ENCODE data around the gene TOPORS. TPM values are rescaled to one million over a fixed set of nuclear protein-coding genes. Genes with fewer than 3 reads are reported as not detected.
A peak's percentile ranks its signal among the peaks of the same experiment; 100 is the strongest.
"Not testable (repeated sequence)": the region's sequence is repeated elsewhere in the genome, so short reads cannot be mapped to it uniquely, and the experiment has no call there.

Gene TOPORS
- polyA plus RNA-seq, 1 donor: 20.3 TPM

DNA sequence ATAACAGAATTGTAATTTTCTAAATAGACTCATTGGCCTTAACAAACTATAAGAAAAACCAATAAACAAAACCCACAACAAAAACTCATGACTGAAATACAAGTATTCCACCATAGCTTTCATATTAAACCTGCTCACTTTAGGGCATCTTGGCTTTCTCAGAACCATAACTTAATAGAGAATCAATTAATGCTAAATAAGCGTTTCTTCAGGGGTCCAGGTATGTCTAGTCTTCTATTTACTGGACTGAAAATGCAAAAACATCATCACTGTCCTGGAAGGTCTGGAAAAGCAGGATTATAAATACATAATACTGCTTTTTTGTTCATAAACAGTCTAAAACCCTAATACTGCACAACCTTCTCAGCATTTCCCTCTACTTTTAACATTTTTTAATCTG lies 6.5 kb downstream of the TOPORS start:
- peaks cover 5% of the 10 kb centered on the region for H3K4me1 ChIP-seq (ENCODE audit: control insufficient read depth, insufficient read depth, low read length)
- DNase-seq: no peak
- no peaks in the 10 kb centered on the region for H3K27me3 ChIP-seq (ENCODE audit: control insufficient read depth, insufficient read depth, low read length)
- H3K27ac ChIP-seq (ENCODE audit: low read length): no peak overlapping the region
- H3K4me3 ChIP-seq (ENCODE audit: low read length): no peak overlapping the region
- 100% methylated on average over 1 of the region's 1 CpG for WGBS (ENCODE audit: insufficient coverage, low lambda C conversion rate)
- H3K36me3 ChIP-seq (ENCODE audit: control insufficient read depth, insufficient read depth, low read length): peaks cover 29% of the 10 kb centered on the region
- no peaks in the 10 kb centered on the region for H3K9me3 ChIP-seq (ENCODE audit: control insufficient read depth, low read depth, low read length)

- no peaks in the 10 kb centered on the region for H3K9me3 ChIP-seq (ENCODE audit: control insufficient read depth, low read depth, low read length)
- no CpG with 5 or more reads among the region's 4 CpGs for WGBS (ENCODE audit: insufficient coverage, low lambda C conversion rate)
- peaks cover 27% of the 10 kb centered on the region for H3K36me3 ChIP-seq (ENCODE audit: control insufficient read depth, insufficient read depth, low read length)
- no peak overlapping the region for H3K4me3 ChIP-seq (ENCODE audit: low read length)
- no peaks in the 10 kb centered on the region for H3K4me1 ChIP-seq (ENCODE audit: control insufficient read depth, insufficient read depth, low read length)
- no peak for DNase-seq
- no peaks in the 10 kb centered on the region for H3K27me3 ChIP-seq (ENCODE audit: control insufficient read depth, insufficient read depth, low read length)
- H3K27ac ChIP-seq (ENCODE audit: low read length): no peak overlapping the region
Measured at GRCh38 chr9:32543047-32543446, 9.3 kb downstream of the TOPORS start.

GRCh38 chr9:32533816-32534215 lies 18.6 kb downstream of the TOPORS start:
- no peak overlapping the region for H3K27ac ChIP-seq (ENCODE audit: low read length)
- WGBS (ENCODE audit: insufficient coverage, low lambda C conversion rate): 100% methylated on average over 1 of the region's 4 CpGs
- no peak for DNase-seq
- H3K4me3 ChIP-seq (ENCODE audit: low read length): no peak overlapping the region
- H3K4me1 ChIP-seq (ENCODE audit: control insufficient read depth, insufficient read depth, low read length): no peaks in the 10 kb centered on the region
- H3K27me3 ChIP-seq (ENCODE audit: control insufficient read depth, insufficient read depth, low read length): no peaks in the 10 kb centered on the region
- H3K9me3 ChIP-seq (ENCODE audit: control insufficient read depth, low read depth, low read length): no peaks in the 10 kb centered on the region
- H3K36me3 ChIP-seq (ENCODE audit: control insufficient read depth, insufficient read depth, low read length): no peaks in the 10 kb centered on the region

DNA sequence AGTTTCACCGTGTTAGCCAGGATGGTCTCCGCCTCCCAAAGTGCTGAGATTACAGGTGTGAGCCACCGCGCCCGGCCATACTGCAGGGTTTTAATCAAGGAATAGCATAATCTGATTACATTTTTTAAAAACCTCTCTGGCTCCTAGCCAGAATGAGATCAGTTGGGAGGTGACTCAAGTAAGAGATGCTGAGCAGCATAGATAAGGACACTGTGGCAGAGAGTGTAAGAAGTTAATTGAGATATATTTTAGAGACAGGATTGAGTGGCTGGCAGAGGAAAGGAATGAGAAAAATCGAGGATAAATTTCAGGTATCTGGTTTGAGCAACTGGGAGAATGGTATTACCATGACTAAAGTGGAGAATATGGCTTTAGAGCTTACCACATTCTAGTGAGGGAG lies 19.1 kb downstream of the TOPORS start:
- Histone ChIP-seq H3K4me3 (ENCODE audit: low read length) (no peak overlapping the region), H3K4me1 (ENCODE audit: control insufficient read depth, insufficient read depth, low read length) (no peaks in the 10 kb centered on the region), H3K9me3 (ENCODE audit: control insufficient read depth, low read depth, low read length) (no peaks in the 10 kb centered on the region), H3K27ac (ENCODE audit: low read length) (no peak overlapping the region), H3K36me3 (ENCODE audit: control insufficient read depth, insufficient read depth, low read length) (no peaks in the 10 kb centered on the region), H3K27me3 (ENCODE audit: control insufficient read depth, insufficient read depth, low read length) (no peaks in the 10 kb centered on the region)
- 100% methylated on average over 1 of the region's 6 CpGs for WGBS (ENCODE audit: insufficient coverage, low lambda C conversion rate)
- DNase-seq: no peak

DNA sequence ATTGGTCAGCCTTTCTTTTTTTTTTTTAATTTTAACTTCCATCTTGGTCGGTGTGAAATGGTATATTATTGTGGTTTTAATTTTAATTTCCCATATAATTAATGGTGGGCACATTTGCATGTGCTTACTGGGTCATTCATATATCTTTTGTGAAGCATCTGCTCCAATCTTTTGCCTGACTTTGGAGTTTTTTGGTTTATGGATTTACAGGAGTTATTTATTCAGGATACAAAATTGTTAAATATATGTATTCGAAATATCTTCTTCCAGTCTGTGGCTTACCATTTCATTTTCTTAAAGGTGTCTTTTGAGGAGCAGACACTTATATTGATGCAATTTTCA lies 25.7 kb downstream of the TOPORS start:
- WGBS (ENCODE audit: insufficient coverage, low lambda C conversion rate): 29% methylated on average over 1 of the region's 2 CpGs
- Histone ChIP-seq H3K36me3 (ENCODE audit: control insufficient read depth, insufficient read depth, low read length) (no peaks in the 10 kb centered on the region), H3K27ac (ENCODE audit: low read length) (peak overlapping the region; percentile 79), H3K27me3 (ENCODE audit: control insufficient read depth, insufficient read depth, low read length) (no peaks in the 10 kb centered on the region), H3K4me1 (ENCODE audit: control insufficient read depth, insufficient read depth, low read length) (peaks cover 4% of the 10 kb centered on the region), H3K4me3 (ENCODE audit: low read length) (peak overlapping the region; percentile 59), H3K9me3 (ENCODE audit: control insufficient read depth, low read depth, low read length) (no peaks in the 10 kb centered on the region)
- DNase-seq: no peak

GRCh38 chr9:32526041-32526706 lies 26.2 kb downstream of the TOPORS start, which contains the start of gene RIGI:
Gene RIGI (minus strand): TSS chr9:32526196. CDS start chr9:32526166, 30 bp downstream.
- WGBS (ENCODE audit: insufficient coverage, low lambda C conversion rate): no CpG with 5 or more reads among the region's 37 CpGs
- Histone ChIP-seq H3K27me3 (ENCODE audit: control insufficient read depth, insufficient read depth, low read length) (no peaks in the 10 kb centered on the region), H3K36me3 (ENCODE audit: control insufficient read depth, insufficient read depth, low read length) (no peaks in the 10 kb centered on the region), H3K9me3 (ENCODE audit: control insufficient read depth, low read depth, low read length) (no peaks in the 10 kb centered on the region), H3K4me1 (ENCODE audit: control insufficient read depth, insufficient read depth, low read length) (peaks cover 4% of the 10 kb centered on the region), H3K27ac (ENCODE audit: low read length) (peak within 1 kb of the TSS; percentile 79), H3K4me3 (ENCODE audit: low read length) (peak within 1 kb of the TSS; percentile 59)
- peak; percentile 92 to 95 for DNase-seq

GRCh38 chr9:32525709-32526030 lies 26.7 kb downstream of the TOPORS start:
- no peaks in the 10 kb centered on the region for H3K27me3 ChIP-seq (ENCODE audit: control insufficient read depth, insufficient read depth, low read length)
- peak overlapping the region; percentile 79 for H3K27ac ChIP-seq (ENCODE audit: low read length)
- peaks cover 4% of the 10 kb centered on the region for H3K4me1 ChIP-seq (ENCODE audit: control insufficient read depth, insufficient read depth, low read length)
- peaks cover 3% of the 10 kb centered on the region for H3K9me3 ChIP-seq (ENCODE audit: control insufficient read depth, low read depth, low read length)
- WGBS (ENCODE audit: insufficient coverage, low lambda C conversion rate): no CpG with 5 or more reads among the region's 4 CpGs
- H3K4me3 ChIP-seq (ENCODE audit: low read length): peak overlapping the region; percentile 59
- H3K36me3 ChIP-seq (ENCODE audit: control insufficient read depth, insufficient read depth, low read length): no peaks in the 10 kb centered on the region
- DNase-seq: no peak

DNA sequence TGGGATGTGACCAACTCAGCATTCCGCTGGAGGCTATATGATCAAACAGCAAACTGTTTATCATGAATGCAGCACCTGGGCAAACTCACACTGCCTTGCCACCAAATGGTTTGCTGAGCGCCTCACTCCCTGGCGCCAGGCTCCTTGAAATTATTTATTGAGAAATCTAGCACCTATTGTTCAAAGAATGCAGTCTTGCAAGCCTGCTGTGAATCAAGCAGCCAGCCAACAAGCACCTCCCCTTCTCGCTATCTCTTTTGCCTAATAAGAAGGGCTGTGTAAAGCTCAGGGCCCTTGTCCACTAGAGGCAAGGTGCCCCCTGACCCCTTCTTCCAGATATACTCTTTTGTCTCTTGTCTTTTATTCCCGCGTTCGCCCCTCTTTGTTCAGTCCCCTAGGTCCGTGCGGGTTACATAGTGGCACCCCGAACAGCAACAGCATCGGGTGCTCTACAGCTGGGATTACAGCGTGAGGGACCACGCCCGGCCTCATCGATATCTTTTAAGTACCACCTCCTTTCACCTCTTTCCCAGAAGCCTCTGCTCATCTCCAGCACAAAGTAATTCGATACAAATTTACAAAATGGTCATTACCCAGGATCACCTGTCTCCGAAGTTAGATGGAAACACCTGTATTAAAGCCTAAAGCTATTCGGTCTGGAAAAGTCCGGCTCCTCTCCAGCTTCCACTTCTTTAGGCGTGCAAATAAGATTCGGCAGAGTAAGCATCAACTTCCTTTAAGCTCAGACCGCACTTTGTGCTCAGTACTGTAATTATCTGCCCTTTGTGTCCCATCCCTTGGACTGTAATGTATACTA lies 27.3 kb downstream of the TOPORS start:
- H3K4me3 ChIP-seq (ENCODE audit: low read length): peak overlapping the region; percentile 59
- H3K4me1 ChIP-seq (ENCODE audit: control insufficient read depth, insufficient read depth, low read length): peaks cover 4% of the 10 kb centered on the region
- H3K27me3 ChIP-seq (ENCODE audit: control insufficient read depth, insufficient read depth, low read length): no peaks in the 10 kb centered on the region
- peak; percentile 49 to 76 for DNase-seq
- H3K27ac ChIP-seq (ENCODE audit: low read length): peak overlapping the region; percentile 79
- no CpG with 5 or more reads among the region's 22 CpGs for WGBS (ENCODE audit: insufficient coverage, low lambda C conversion rate)
- H3K9me3 ChIP-seq (ENCODE audit: control insufficient read depth, low read depth, low read length): peaks cover 5% of the 10 kb centered on the region
- no peaks in the 10 kb centered on the region for H3K36me3 ChIP-seq (ENCODE audit: control insufficient read depth, insufficient read depth, low read length)

DNA sequence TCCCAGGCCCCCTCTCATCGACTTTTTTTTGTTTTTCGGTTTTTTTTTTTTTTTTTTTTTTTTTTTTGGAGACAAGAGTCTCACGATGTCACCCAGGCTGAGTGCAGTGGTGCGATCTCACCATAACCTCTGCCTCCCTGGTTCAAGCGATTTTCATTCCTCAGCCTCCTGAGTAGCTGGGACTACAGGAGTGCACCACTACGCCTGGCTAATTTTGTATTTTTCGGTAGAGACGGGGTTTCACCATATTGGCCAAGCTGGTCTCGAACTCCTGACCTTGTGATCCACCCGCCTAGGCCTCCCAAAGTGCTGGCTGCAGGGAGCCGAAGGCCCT lies 27.9 kb downstream of the TOPORS start:
- H3K27me3 ChIP-seq (ENCODE audit: control insufficient read depth, insufficient read depth, low read length); DNase-seq; H3K36me3 ChIP-seq (ENCODE audit: control insufficient read depth, insufficient read depth, low read length); H3K9me3 ChIP-seq (ENCODE audit: control insufficient read depth, low read depth, low read length); H3K27ac ChIP-seq (ENCODE audit: low read length); H3K4me1 ChIP-seq (ENCODE audit: control insufficient read depth, insufficient read depth, low read length): not testable (repeated sequence)
- peak overlapping the region; percentile 59 for H3K4me3 ChIP-seq (ENCODE audit: low read length)
- WGBS (ENCODE audit: insufficient coverage, low lambda C conversion rate): 87% methylated on average over 3 of the region's 11 CpGs

DNA sequence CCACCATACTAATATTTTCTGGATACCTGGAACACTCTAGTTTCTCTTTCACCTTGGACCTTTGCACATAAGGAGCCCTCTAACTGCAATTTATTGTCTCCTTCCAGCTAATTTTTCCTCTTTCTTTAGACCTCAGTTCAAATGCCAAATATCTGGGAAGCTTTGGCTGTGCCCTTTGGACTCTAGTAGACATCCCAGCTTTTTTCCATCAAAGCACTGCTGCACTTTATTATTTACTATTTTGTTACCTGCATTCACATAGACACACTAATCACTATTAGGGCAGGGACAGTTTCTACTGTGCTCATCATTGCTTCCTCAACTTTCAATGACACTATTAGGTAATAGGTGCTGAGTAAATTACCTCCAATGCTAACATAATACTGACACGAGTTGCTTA lies 28.5 kb downstream of the TOPORS start:
- H3K9me3 ChIP-seq (ENCODE audit: control insufficient read depth, low read depth, low read length): peaks cover 5% of the 10 kb centered on the region
- DNase-seq: peak in 1 of 2 donors; percentile 14
- peaks cover 4% of the 10 kb centered on the region for H3K4me1 ChIP-seq (ENCODE audit: control insufficient read depth, insufficient read depth, low read length)
- H3K27me3 ChIP-seq (ENCODE audit: control insufficient read depth, insufficient read depth, low read length): no peaks in the 10 kb centered on the region
- H3K27ac ChIP-seq (ENCODE audit: low read length): no peak overlapping the region
- no peaks in the 10 kb centered on the region for H3K36me3 ChIP-seq (ENCODE audit: control insufficient read depth, insufficient read depth, low read length)
- H3K4me3 ChIP-seq (ENCODE audit: low read length): no peak overlapping the region
- 100% methylated on average over 1 of the region's 1 CpG for WGBS (ENCODE audit: insufficient coverage, low lambda C conversion rate)

DNA sequence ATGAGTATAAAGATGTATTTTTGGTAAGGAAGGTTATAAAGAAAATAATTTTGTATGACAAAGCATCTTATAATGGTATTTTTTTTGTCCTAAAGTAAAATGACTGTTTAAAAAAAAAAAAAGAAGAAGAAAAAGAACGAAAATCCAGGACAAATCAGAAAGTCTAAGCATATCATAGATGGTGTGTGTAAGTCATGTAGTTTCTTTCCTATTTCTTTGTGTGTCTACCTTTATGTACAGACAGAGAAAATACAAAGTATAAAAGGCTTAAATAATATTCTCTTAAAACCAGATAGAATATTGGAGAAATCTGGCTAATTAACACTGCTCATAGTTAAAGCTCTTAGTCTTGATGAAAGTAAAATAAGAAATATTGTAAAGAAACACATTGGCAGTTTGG lies 34.1 kb downstream of the TOPORS start:
- no peaks in the 10 kb centered on the region for H3K27me3 ChIP-seq (ENCODE audit: control insufficient read depth, insufficient read depth, low read length)
- H3K9me3 ChIP-seq (ENCODE audit: control insufficient read depth, low read depth, low read length): peaks cover 8% of the 10 kb centered on the region
- H3K4me1 ChIP-seq (ENCODE audit: control insufficient read depth, insufficient read depth, low read length): no peaks in the 10 kb centered on the region
- no peaks in the 10 kb centered on the region for H3K36me3 ChIP-seq (ENCODE audit: control insufficient read depth, insufficient read depth, low read length)
- H3K4me3 ChIP-seq (ENCODE audit: low read length): no peak overlapping the region
- no peak for DNase-seq
- H3K27ac ChIP-seq (ENCODE audit: low read length): no peak overlapping the region
- WGBS (ENCODE audit: insufficient coverage, low lambda C conversion rate): 71% methylated on average over 1 of the region's 1 CpG
